ENCODE results near the gene C4A. TPM values are rescaled to one million over a fixed set of nuclear protein-coding genes. Genes with fewer than 3 reads are reported as not detected.

The C4A gene
- total and polyA plus RNA-seq, 2 of the 13 experiments (the other 11 are each of a cell fraction or from before 2014, with no cell fraction given), result 165 to 478 TPM

GRCh38 chr6:31971279-31971992 lies 10.4 kb upstream of the C4A start (continued):
- TF ChIP-seq ZNF253 (CRISPR knock-in tag; IDR thresholded peaks at IDR 0.05; ENCODE audit: borderline replicate concordance) (0 out of 2 replicates have a peak, but pooled peaks have one; percentile 28), ZNF30 (CRISPR knock-in tag; IDR thresholded peaks at IDR 0.05) (no peak), DMTF1 (CRISPR knock-in tag; IDR thresholded peaks at IDR 0.05) (0 out of 2 replicates have a peak, but pooled peaks have one; percentile 9), BRCA1 (CRISPR knock-in tag; IDR thresholded peaks at IDR 0.05) (no peak), ZNF773 (CRISPR knock-in tag; IDR thresholded peaks at IDR 0.05; ENCODE audit: borderline replicate concordance) (0 out of 2 replicates have a peak, but pooled peaks have one; percentile 7), ATF1 (CRISPR knock-in tag; IDR thresholded peaks at IDR 0.05) (no peak), ZFP90 (CRISPR knock-in tag; IDR thresholded peaks at IDR 0.05; ENCODE audit: borderline replicate concordance) (peak; percentile 39; the same call in 1 of the 2 replicates), TBX2 (CRISPR knock-in tag; IDR thresholded peaks at IDR 0.05; ENCODE audit: borderline replicate concordance) (no peak), ZNF224 (CRISPR knock-in tag; IDR thresholded peaks at IDR 0.05) (peak; percentile 61; the same call in 1 of the 2 replicates), ZSCAN31 (CRISPR knock-in tag; IDR thresholded peaks at IDR 0.05; ENCODE audit: low read depth) (peak; percentile 61; the same call in 1 of the 2 replicates), REXO4 (CRISPR knock-in tag; IDR thresholded peaks at IDR 0.05; ENCODE audit: borderline replicate concordance) (no peak), PAF1 (CRISPR knock-in tag; IDR thresholded peaks at IDR 0.05) (peak; percentile 70), ZNF720 (CRISPR knock-in tag; IDR thresholded peaks at IDR 0.05) (no peak), ONECUT2 (CRISPR knock-in tag; IDR thresholded peaks at IDR 0.05) (0 out of 2 replicates have a peak, but pooled peaks have one; percentile 26), CREM (IDR thresholded peaks at IDR 0.05) (no peak), CREM (CRISPR knock-in tag; IDR thresholded peaks at IDR 0.05) (0 out of 2 replicates have a peak, but pooled peaks have one; percentile 79)
- TF ChIP-seq, protein P1, sequence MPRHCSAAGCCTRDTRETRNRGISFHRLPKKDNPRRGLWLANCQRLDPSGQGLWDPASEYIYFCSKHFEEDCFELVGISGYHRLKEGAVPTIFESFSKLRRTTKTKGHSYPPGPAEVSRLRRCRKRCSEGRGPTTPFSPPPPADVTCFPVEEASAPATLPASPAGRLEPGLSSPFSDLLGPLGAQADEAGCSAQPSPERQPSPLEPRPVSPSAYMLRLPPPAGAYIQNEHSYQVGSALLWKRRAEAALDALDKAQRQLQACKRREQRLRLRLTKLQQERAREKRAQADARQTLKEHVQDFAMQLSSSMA (CRISPR knock-in tag; IDR thresholded peaks at IDR 0.05), result peak; percentile 81
- TF ChIP-seq, protein P2, sequence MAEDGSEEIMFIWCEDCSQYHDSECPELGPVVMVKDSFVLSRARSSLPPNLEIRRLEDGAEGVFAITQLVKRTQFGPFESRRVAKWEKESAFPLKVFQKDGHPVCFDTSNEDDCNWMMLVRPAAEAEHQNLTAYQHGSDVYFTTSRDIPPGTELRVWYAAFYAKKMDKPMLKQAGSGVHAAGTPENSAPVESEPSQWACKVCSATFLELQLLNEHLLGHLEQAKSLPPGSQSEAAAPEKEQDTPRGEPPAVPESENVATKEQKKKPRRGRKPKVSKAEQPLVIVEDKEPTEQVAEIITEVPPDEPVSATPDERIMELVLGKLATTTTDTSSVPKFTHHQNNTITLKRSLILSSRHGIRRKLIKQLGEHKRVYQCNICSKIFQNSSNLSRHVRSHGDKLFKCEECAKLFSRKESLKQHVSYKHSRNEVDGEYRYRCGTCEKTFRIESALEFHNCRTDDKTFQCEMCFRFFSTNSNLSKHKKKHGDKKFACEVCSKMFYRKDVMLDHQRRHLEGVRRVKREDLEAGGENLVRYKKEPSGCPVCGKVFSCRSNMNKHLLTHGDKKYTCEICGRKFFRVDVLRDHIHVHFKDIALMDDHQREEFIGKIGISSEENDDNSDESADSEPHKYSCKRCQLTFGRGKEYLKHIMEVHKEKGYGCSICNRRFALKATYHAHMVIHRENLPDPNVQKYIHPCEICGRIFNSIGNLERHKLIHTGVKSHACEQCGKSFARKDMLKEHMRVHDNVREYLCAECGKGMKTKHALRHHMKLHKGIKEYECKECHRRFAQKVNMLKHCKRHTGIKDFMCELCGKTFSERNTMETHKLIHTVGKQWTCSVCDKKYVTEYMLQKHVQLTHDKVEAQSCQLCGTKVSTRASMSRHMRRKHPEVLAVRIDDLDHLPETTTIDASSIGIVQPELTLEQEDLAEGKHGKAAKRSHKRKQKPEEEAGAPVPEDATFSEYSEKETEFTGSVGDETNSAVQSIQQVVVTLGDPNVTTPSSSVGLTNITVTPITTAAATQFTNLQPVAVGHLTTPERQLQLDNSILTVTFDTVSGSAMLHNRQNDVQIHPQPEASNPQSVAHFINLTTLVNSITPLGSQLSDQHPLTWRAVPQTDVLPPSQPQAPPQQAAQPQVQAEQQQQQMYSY (CRISPR knock-in tag; IDR thresholded peaks at IDR 0.05), result no peak
- TF ChIP-seq, protein P3, sequence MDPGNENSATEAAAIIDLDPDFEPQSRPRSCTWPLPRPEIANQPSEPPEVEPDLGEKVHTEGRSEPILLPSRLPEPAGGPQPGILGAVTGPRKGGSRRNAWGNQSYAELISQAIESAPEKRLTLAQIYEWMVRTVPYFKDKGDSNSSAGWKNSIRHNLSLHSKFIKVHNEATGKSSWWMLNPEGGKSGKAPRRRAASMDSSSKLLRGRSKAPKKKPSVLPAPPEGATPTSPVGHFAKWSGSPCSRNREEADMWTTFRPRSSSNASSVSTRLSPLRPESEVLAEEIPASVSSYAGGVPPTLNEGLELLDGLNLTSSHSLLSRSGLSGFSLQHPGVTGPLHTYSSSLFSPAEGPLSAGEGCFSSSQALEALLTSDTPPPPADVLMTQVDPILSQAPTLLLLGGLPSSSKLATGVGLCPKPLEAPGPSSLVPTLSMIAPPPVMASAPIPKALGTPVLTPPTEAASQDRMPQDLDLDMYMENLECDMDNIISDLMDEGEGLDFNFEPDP (CRISPR knock-in tag; conservative IDR thresholded peaks at IDR 0.05), result no peak

Measured in HepG2 (cell line).